DMS114 treated with DMSO at 0.1 percent for 48 hours (cell line): ENCODE data around the gene CCDC88C.

Source experiments
- DNase-seq: peaks from one replicate; lab custom pipeline; 2025; ENCODE audit not compliant: unreplicated experiment; lab: John Stamatoyannopoulos, UW

The CCDC88C gene

DNA sequence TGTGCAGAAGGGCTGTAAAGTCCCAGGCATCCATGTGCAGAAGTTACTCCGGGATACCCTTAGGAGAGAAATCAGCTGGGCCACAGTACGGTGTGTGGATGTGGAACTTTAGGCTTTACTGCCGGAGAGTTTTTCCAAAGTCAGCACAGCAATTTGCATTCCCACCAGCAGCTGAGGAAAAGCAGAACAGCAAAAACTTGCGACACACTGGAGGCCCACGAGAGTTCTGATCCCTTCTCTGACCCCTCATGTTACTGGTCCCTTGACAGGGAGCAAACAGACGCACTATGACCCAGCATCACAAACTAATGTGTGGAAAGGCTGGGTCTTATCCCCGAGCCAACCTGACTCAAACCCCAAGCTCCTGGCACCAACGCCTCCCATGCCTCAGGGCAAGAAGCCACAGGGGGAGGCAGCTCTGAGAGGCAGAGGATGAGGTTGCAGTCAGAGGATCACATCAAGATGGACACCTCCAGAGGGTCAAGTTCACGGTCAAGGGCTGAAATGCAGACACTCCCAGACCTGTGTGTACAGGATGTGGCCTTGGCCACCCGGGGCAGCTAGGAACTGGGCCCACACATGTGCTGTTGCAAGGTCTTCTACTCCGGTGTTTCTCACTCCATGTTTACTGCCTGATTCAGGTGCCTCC, 38.6 kb downstream of the CCDC88C start:
- no peak for DNase-seq

DNA sequence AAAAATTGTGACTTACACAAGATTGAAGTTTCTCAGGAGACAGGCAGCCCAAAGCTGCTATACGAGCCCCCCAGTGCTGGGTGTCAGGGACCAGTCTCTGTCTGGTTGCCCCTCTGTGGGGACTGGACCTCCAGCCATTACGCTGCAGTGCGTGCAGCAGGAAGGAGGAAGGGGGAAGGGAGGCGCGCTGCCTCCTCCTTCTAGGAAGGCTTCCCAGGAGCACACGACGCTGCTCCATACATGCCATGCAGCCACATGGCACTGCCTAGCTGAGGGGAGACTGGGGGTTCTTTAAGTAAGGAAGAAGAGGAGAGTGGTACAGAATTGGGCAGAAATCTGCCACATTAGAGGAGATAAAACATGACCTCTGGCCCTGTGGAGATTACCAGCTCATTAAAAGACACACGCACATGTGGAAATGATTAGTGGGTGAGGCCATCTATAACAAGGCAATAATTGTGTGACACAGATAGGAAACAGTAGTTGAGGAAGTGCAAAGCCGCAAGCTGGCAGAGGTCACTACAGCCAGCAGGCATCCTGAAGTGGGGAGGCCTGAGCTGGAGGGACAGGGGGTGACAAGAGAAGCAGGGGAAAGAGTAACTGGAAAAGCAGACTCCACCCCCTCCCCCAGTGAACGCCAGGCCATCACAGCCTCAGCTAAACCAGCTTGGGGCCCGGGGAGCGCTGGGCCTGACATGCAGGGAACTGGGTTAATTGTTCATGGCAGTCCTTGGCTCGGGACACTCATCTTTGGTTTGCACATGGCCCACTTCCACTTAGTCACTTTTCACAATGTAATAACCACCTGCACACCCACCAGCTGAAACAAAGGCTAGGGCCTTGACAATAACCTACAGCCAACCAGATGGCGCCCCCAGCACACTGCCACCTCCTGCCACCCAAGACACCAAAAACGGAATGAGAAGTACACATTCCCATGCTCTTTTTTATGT, 39.6 kb downstream of the CCDC88C start:
- no peak for DNase-seq

DNA sequence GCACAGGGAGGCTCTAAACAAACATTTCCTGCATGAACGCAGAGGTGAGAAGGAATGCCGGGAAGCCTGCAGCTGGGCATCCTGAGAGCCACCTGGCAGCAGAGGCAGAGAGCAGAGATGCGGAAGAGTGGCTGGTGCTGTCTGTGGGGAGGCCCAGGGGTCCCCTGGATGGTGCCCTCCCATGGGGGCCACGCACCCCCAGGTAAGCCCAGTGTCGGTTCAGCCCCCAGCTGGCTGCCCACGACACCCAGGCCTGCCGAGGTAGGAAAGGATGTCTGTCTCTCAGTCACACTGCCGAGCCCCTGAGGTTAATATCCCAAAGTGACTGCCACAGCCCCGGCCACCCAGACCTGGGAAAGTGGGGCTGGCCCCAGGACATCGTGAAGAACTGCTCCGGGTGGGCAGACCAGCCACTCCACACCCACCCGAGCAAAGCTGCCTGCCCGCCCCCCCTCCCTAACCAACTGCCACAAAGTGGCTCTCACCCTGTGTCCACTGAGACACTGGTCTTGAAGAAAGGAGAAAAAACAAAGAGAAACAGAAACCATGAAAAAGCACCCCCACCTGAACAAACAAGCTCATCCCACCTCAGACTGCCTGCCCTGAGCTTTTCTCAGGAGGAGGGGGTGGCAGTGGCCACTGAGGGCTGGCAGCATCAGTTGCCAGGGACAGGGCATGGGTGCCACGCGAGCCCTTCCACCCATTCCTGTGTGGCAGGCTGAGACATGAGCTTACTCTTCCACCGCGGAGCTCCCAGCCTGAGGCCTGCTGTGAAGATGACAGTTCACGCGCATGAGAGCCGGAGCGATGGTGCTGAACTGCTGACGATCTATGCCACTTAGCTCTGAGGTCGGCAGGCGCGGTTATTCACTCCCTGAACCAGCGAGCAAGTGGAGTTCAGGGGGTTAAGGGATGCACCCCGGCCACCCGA, 40.8 kb downstream of the CCDC88C start:
- no peak for DNase-seq

DNA sequence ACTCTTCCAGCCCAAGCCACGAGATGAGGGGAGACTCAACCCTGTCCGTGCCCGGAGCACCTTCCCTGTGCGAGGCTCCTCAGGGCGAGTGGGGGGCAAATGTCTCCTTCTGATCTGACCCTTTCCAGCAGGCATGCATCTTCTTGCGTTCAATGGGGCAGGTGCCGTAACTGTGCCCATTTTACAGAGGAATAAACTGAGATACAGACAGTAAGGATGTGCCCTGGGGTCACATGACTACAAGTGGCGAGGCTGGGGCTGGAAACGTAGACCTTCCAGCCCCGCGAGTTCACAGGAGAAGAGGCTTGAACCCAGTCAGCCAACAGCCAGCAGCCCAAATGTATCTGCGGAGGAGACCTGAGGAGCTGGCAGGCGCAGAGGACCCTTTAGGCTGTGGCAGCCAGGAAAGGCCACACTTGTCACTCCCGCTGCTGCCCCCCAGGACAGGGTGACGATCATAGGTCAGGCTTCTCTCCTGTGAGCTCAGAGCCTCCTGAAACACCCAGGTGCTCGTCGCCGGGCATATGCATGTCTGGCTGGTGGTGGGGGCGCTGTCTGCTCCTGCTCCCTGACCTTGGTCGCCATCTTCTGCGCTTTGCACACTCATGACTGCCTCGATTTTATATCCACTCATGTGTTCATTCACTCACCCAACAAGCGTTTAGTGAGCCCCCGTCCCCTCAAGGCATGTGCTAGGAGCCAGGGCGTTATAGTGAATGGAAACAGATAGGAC, 41.7 kb downstream of the CCDC88C start:
- no peak for DNase-seq

DNA sequence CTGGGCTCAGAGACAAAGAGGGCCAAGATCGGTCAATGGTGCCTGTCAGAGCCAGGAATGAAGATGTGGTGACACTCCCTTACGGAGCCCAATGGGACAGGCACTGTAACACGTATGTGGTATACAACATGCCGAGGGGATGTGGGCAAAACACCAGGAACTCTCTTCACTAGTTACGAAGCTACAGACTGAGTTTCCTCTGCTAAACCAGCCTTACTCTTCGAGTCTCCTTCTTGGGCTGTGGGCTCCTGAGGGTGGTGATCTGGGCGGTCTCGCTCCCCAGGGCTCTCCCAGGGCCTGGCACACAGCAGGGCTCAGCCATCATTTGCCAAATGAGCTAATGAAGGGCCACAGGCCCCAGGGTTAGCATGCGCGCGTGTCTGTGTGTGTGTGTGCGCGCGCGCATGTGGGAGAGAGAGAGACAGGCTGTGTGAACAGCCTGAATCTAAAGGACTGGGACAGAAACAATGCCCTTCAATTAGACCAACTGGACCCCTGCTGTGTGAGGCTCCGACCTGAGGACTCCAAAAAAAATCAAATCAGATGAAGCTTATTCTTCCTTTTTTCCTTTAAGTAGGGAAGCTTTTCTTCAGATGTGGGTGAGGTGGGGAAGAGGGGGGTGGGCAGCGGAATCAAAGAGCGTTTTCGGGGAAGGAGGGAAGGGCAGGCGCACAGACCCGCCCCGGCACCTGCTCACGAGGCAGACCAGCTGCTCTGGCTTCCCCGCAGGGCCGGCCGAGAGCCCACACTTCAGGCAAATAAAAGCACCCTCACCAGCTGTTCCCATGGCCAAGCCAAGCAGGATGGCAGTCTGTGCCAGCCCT, 42.5 kb downstream of the CCDC88C start:
- DNase-seq, result no peak

DNA sequence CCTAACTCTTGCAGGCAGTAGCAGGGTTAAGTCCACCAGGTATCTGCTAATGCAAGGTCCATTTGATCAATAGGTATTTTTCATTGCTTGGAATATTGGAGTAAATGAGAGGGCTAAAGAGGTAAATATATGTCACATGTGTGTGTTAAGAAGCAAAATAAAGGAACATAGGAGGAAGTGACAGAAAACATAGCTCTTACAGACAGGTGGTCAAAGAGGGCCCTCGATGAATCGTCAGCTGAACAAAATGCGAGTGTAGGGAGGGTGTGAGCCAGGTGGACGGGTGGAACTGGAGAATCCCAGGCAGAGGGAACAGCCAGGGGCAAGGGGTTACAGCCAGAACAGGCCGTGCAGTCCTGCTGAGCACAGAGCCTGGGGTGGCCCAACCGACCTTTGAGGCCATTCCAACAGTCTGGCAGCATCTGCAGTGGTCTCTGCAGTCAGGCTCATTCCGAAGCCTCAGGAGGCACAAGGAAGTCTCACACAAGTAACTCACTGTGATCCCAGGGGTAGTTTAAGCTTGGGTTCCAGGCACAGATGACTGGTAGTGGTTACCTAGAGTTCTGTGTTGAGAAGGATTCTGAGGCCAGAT, 43.2 kb downstream of the CCDC88C start:
- no peak for DNase-seq

DNA sequence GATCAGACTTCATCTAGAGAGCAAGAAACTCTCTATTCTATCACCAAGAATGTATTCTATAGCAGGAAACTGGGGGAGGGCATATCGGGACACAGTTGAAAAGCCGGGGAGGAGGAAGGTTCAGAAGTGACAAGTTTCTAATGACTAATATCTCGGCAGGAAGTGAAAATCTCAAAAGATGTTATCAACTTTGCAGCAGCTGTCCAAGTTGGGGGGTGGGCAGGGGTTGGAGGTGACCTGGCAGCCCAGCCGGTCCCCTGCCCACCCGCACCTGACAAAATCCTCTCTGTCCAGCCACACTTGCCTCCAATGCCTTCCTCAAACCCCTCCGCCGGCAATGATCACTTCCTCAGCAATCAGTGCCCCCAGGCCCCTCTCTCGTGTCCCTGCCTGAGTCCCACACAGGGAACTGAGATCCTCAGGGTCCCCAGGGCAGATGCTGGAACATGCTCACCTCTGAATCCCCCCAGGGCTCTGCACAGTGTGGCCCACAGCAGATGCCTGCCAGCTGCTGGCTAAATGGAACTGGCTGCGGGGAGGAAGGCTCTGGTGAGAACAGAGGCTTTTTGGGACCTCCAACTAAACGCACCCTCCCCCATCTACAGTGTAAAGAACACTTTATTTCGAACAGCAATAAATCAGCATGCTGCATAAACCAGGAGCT, 43.9 kb downstream of the CCDC88C start:
- no peak for DNase-seq

DNA sequence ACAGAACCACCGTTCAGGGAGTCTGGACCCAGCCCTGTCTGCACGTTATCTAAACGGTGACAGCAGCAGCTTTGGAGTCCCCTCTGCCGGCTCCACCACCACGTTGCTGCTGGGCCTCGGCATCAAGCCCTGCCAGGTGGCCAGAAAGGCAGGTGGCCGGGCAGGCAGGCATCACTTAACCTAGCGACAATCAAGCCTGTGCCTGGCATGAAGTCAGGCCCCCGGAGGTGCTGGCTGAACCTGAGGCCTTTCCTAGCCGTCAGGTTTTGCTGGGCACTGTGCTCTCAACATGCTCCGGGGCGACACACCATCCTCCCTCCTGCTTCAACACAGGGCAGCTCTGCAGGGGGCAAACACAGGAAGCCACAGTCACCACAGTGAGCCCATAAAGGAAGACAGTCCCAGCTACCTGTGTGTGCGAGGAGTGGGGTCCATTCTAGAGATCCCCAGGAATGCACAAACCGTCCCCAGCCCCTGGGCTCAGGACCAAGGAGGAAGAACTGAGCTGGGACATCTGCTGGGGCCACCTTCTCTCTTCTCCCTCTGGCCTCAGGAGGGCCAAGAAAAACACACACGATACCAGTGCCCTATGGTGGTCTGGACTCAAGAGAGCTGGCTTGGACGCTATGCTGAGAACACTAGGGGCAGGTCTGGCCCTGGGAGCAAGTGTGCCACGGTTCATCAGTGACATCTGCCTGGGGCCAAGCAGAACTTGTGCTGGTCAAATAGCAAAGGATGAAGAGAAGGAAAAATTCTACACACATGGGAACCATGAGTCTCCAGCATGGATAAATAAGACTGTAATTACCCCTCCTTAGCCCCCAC, 44.7 kb downstream of the CCDC88C start:
- DNase-seq, result no peak

DNA sequence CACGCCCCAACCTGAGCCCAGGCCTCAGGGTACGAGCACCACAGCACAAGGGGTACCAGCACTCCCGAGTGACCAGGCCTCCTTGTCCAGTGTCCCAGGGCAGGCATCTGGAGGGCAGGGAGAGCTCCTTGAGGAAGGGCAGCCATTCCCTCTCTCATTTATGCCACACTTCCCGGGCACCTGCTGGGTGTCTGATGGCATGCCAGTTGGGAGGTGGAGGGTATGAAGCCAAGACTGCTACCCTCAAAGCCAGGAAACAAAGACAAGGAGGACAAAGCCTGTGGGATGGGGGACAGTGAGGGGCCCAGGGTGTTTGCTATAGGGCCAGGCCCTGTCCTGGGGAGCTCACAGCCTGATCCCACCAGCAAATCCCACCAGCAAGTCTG, 45.6 kb downstream of the CCDC88C start:
- DNase-seq, result no peak

DNA sequence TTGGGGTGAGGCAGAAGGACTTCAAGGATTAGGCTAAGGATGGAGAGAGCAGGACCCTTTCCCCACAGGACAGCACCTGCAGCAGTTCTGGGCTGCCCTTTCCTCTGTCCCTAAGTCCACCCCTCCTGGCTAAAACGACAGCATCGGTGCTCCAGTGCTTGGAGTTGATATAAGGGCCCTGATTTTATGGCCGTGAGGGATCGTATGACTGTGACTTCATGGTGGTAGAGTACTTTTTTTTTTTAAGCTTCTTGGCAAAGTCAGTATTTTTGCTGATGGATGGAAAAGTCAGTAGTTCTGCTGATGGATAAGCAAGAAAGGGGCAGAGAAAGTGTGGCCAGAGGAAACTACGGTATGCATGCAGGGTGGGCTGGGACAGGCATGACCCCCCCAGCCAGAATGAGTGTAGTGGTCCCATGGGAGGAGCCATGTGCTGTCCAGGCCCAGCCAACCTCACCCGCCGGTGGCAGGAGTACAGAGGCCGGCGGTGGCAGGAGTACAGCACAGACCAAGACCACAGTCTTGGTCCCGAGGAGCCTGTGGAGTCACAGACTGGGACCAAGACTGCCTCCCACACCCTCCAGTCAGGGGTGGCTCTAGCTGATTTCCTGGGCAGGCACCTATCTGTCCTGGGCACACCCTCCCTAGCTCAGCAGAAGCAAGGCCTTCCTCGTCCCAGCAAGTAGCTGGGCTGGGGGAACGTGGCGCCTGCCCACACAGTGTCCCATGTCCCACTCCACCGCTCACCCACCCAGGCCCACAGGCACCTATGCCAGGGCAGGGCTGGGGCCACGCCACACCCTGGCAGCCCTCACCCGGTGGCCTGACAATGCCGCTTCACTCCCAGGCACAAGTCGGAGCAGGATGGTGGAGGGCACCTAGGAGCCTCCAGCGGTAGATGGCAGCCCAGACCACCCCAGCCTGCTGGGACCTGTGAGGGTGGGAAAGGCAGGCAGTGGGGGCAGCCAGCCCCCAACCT, 46.3 kb downstream of the CCDC88C start:
- DNase-seq, result no peak

DNA sequence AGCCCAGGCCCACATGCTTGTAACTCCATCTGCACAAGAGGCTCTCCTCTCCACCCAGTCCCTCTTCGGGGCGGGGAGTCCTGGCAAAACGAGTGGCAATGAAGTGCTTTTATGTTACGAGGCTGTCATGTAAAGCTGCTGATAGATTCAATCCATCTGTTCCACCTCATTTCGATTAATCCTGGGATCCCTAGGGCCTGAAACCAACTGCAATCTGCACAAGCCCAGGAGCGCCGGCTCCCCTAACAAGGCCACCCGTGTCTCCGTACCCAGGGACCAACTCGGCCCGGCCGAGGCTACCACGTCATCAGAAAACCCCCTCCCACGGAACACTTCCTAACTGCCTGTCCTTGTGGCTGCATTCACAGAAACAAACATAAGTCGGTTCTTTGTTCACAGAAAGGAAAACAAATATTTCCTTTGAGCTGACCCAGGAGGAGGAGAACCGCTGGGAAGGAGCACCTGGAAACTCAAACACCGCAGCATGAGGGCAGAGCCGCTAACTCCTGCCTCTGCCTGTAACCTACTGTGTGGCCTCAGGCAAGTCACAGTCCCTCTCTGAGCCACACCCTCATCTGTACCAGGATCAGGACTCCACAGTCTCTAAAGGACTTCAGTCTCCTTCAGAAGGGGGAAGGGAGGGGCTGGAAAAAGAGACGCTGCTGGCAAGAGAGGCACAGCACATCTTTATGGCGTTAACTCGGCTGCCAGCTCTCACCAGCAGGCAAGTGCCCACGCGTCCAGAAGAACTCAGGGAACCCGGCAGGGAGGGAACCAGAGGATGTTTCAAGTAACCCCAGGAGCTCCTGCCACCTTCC, 47.8 kb downstream of the CCDC88C start:
- DNase-seq, result no peak

DNA sequence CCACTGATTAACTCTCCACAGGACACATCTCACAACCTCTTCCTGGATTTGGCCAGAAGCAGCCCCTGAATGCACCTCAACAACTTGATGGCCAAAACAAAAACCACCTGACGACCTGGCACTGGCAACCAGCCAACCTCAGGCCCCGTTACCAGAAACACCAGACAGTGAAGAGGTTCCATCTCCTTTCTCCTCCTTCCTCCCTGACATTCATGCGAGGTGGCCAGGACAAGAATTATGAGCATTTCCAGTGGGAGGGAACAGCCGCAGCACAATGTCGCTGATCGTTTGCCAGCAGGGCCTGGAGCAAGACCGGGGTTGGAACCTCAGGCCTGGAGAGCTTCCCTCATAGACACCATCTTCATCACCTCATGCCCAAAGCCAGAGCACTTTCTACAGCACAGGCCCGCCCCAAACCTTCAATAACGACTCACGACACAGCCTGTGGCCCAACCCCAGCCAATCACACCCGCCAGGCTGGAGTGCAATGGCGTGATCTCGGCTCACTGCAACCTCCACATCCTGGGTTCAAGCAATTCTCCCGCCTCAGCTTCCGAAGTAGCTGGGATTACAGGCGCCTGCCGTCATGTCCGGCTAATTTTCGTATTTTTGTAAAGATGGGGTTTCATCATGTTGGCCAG, 48.7 kb downstream of the CCDC88C start:
- DNase-seq, result no peak

DNA sequence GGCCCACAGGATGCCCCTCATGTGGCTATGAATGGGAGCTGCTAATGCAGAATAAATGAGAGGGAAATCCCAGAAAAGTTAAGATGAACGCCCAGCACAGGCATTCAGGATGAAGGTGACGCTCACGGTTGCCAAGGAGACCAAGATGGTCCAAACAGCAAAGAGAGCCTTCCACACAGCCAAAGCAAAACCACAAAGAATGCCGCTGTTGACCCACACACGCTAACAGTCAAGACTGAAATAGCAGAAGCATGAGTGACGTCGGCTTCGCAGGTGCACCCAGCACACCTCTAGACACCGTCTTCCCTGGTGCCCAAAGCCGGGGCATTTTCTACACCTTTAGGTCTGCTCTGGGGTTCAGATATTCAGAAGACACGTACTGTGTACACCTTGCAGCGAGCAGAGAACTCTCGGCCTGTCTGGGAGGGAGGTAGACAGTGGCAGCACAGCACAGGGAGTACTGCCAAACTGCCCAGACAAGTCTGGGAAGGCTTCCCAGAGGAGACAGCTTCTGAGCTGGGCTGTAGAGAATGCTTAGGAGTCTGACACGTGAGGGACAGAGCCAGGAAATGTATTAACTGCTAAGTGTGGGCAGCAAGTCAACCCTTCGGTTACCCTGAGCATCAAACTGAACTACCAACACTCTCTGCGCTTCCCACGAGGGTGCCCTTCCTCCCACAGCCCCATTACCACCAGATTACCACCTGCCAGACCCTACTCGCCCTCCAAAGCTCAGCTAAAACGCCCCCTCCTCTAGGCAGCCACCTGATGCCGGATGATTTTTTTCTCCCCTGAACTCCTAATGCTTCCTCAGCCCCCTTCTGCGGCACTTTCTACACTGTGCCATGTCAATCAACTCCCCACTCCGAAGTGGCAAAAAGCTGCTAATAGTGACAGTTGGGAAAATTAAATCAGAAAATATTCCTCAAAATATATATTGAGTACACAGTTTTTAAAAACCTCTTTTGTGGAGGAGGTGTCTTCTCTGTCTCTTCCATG, 50.1 kb downstream of the CCDC88C start:
- no peak for DNase-seq

DNA sequence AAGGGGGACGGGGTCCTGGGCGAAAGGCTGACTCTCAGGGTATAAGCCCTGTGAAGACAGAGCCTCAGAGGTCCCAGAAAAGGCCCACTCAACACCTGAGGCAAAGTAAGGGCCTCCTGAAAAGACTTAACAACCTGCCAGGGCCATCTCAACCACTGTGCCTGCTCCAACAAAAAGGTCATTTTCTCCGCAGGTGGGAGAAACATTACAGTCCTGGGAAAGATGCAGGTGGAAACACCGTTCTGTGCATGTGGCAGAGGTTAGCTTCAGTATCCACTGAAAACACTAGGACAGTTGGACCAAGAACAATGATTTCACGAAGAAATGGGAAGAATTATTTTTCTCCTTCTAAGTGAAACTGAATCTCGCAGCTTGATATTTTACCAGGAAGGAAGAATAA, 50.9 kb downstream of the CCDC88C start:
- no peak for DNase-seq
